Stimulated activated naive CD8-positive, alpha-beta T cell treated with anti-CD3 and anti-CD28 coated beads, Interleukin-15, amount 100 ng/mL, for 72 hours (primary cell): ENCODE results near the gene DPH2.

Source experiments
- ATAC-seq: fragments of 150-1000 bp; cut with Tn5 transposase; 2 replicates; pipeline ENCODE4 v1.10.0; 2021; ENCODE audit warnings: mild to moderate bottlenecking, moderate library complexity
- DNase-seq, 2 donors: peaks; one replicate each; pipeline ENCODE4 v3.0.0; 2021 to 2022
- H3K27ac Mint-ChIP-seq, 2 donors: one replicate each; pipeline ENCODE4 v1.8.0; 2022; ENCODE audit warnings: mild to moderate bottlenecking in 2 of 2, mixed read lengths in 2 of 2, moderate library complexity in 2 of 2
- H3K27me3 Mint-ChIP-seq: one replicate; pipeline ENCODE4 v1.8.0; 2022; ENCODE audit warnings: mixed read lengths
- H3K4me1 Mint-ChIP-seq: one replicate; pipeline ENCODE4 v1.8.0; 2022; ENCODE audit warnings: mild to moderate bottlenecking, mixed read lengths
- H3K4me3 Mint-ChIP-seq, 2 donors: one replicate each; pipeline ENCODE4 v1.8.0; 2022; ENCODE audit warnings: mild to moderate bottlenecking in 2 of 2, mixed read lengths in 2 of 2, moderate library complexity in 1 of 2
- H3K9me3 Mint-ChIP-seq, 2 donors: one replicate each; pipeline ENCODE4 v1.8.0; 2022; ENCODE audit warnings: mixed read lengths in 2 of 2

Gene DPH2

GRCh38 chr1:43953361-43953760 lies 16.4 kb upstream of the DPH2 start:
- H3K4me1 Mint-ChIP-seq, result peaks cover 31% of the 10 kb centered on the region
- ATAC-seq (no peak), DNase-seq (no peak)
- H3K27me3 Mint-ChIP-seq, result no peaks in the 10 kb centered on the region
- no peak overlapping the region for H3K27ac Mint-ChIP-seq
- H3K4me3 Mint-ChIP-seq, result no peak overlapping the region
- H3K9me3 Mint-ChIP-seq, result no peaks in the 10 kb centered on the region

DNA sequence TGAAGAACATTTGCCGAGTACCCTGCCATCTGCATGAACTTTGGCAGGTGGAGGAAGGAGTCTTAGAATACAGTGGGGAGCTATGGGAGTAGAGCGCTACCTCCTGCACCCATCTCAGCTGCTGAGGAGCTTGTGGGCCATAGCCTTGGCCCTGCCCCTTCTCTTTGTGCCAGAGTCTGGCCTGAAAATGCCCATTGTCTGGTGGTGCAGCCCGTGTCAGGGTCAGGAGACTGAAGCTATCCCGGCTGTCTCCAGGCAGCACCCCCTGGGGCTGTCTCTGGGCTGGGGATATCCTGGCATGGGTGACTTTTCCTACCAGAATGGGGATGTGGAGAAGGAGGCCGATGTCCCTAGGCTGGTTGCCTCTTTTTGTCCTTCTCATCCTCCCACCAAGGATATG lies 15.8 kb upstream of the DPH2 start:
- no peak overlapping the region for H3K27ac Mint-ChIP-seq
- no peaks in the 10 kb centered on the region for H3K9me3 Mint-ChIP-seq
- no peak overlapping the region for H3K4me3 Mint-ChIP-seq
- DNase-seq, result no peak
- H3K4me1 Mint-ChIP-seq, result peaks cover 24% of the 10 kb centered on the region
- no peak for ATAC-seq
- H3K27me3 Mint-ChIP-seq, result no peaks in the 10 kb centered on the region

DNA sequence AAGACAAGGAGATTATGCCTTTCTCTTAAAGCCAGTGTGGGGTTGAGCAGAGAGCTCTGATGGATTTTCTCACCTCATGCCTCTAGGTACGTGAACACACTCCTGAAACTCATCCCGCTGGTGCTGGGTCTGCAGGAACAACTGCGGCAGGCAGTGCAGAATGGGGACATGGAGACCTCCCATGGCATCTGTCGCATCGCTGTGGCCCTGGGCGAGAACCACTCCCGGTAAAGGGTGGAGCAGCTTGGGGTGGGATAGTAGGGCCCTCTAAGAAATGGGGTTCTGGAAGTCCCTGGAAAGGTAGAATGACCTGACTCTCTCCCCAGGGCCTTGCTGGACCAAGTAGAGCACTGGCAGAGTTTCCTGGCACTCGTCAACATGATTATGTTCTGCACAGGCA lies 13.6 kb upstream of the DPH2 start:
- Mint-ChIP-seq H3K27ac (no peak overlapping the region), H3K4me3 (no peak overlapping the region), H3K9me3 (no peaks in the 10 kb centered on the region), H3K27me3 (no peaks in the 10 kb centered on the region), H3K4me1 (peaks cover 3% of the 10 kb centered on the region)
- ATAC-seq (no peak), DNase-seq (no peak)

GRCh38 chr1:43957407-43958040 lies 12.3 kb upstream of the DPH2 start:
- no peak for DNase-seq
- Mint-ChIP-seq H3K9me3 (no peaks in the 10 kb centered on the region), H3K27ac (no peak overlapping the region), H3K27me3 (no peaks in the 10 kb centered on the region), H3K4me1 (no peaks in the 10 kb centered on the region), H3K4me3 (no peak overlapping the region)
- no peak for ATAC-seq

DNA sequence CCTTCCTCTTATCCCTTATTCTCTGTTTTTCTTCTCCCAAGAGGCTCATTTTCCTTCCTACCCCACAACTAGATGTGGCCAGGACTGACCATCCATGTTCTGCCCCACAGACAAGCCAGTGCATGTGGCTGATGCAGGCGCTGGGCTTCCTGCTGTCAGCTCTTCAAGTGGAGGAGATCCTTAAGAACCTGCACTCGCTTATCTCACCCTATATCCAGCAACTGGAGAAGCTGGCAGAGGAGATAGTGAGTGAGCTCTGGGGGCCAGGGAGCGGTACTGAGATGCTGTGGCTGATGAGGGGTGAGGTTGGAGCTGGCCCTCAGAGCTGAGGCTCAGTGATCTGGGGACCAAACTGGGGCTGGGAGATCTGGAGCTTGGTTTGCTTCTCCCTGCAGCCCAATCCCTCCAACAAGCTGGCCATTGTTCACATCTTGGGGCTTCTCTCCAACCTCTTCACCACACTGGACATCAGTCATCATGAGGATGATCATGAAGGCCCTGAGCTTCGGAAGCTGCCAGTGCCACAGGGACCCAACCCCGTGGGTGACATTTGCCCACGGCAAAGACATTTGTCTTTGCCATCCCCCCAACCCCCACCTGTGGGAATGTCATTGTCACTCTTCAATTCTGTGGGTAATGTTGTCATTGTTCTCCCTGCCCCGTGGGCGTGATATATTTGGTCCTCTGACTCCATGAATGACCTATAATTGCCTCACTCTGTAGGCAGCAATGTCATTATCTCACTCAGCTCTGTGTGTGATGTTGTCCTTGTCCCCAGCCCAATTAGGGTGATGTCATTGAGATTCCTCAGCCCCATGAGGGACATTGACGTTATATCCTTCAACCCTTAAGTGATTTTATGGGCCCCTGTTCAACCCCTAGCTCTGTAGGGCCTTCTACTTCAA lies 11.2 kb upstream of the DPH2 start:
- no peak for DNase-seq
- Mint-ChIP-seq H3K27ac (no peak overlapping the region), H3K4me1 (no peaks in the 10 kb centered on the region), H3K27me3 (no peaks in the 10 kb centered on the region), H3K4me3 (no peak overlapping the region), H3K9me3 (no peaks in the 10 kb centered on the region)
- ATAC-seq, result no peak

DNA sequence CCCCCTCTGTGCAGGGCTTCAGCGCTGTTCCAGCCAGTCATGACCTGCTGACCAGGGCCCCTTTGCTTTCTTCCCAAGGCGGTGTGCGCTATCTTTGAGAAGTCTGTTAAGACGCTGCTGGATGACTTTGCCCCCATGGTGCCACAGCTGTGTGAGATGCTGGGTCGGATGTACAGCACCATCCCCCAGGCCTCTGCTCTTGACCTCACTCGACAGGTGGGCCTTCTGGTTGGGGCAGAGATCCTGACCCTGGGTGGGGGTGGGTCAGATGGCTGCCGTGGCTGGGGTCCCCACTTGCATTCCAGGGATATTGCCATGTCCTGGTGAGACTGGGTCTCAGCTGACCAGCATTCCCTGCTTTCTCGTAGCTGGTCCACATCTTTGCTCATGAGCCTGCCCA lies 9.0 kb upstream of the DPH2 start:
- Mint-ChIP-seq H3K9me3 (no peaks in the 10 kb centered on the region), H3K4me1 (no peaks in the 10 kb centered on the region), H3K27ac (no peak overlapping the region), H3K27me3 (no peaks in the 10 kb centered on the region), H3K4me3 (no peak overlapping the region)
- no peak for DNase-seq
- ATAC-seq, result no peak

DNA sequence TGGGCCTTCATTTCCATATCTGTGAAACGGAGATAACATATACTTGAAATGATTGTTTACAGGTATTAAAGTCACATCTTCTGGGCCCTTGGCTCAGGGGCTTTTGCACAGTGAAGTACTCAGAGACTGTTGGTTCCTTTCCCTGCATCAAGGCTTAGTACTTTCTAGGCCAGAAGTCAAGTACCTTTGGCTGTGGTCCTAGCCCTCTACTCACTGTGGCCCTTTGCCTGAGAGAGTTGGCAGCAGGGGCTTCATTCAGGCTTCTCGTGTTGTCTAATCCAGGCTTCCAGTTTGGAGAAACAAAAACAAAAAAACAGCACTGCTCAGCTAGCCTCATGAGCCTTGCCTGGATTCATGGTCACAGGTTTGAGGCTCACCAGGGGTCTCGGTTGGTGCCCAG lies 8.1 kb upstream of the DPH2 start:
- no peak for ATAC-seq

GRCh38 chr1:43962324-43962723 lies 7.5 kb upstream of the DPH2 start:
- ATAC-seq (no peak), DNase-seq (no peak)
- H3K4me1 Mint-ChIP-seq, result no peaks in the 10 kb centered on the region
- H3K27me3 Mint-ChIP-seq, result no peaks in the 10 kb centered on the region
- H3K9me3 Mint-ChIP-seq, result no peaks in the 10 kb centered on the region
- H3K27ac Mint-ChIP-seq, result no peak overlapping the region
- H3K4me3 Mint-ChIP-seq, result no peak overlapping the region

More for the DNA sequence above, 8.1 kb upstream of the DPH2 start:
- Mint-ChIP-seq H3K9me3 (no peaks in the 10 kb centered on the region), H3K27me3 (no peaks in the 10 kb centered on the region), H3K27ac (no peak overlapping the region), H3K4me1 (no peaks in the 10 kb centered on the region), H3K4me3 (no peak overlapping the region)
- no peak for DNase-seq

- no peak overlapping the region for H3K4me3 Mint-ChIP-seq
- H3K9me3 Mint-ChIP-seq, result no peaks in the 10 kb centered on the region
- no peak overlapping the region for H3K27ac Mint-ChIP-seq
- H3K27me3 Mint-ChIP-seq, result no peaks in the 10 kb centered on the region
- ATAC-seq (no peak), DNase-seq (no peak)
- H3K4me1 Mint-ChIP-seq, result no peaks in the 10 kb centered on the region
Measured at GRCh38 chr1:43963006-43963405, 6.8 kb upstream of the DPH2 start.

DNA sequence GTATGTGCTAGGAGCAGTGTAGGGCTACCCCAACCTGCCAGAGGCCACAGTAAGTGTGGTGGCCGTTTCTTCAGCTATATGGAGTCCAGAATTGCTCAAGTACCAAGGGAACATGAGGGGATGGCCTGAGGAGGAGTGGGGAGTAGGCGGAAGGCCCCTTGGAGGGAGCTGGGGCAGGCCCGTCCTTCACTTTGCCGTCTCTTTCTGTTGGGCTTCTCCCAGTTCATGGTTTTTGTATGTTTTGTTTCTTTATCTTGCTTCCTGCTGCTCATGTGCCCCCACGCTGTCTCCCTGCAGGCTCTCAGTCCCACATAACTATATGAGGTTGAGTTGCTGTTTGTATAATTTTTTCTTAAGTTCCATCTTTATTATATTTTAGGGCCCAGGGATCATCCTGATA lies 5.9 kb upstream of the DPH2 start:
- Mint-ChIP-seq H3K27me3 (no peaks in the 10 kb centered on the region), H3K4me1 (no peaks in the 10 kb centered on the region), H3K9me3 (no peaks in the 10 kb centered on the region), H3K27ac (no peak overlapping the region), H3K4me3 (no peak overlapping the region)
- ATAC-seq (no peak), DNase-seq (no peak)

GRCh38 chr1:43965316-43965715 lies 4.5 kb upstream of the DPH2 start:
- Mint-ChIP-seq H3K9me3 (no peaks in the 10 kb centered on the region), H3K4me1 (peaks cover 12% of the 10 kb centered on the region), H3K27me3 (no peaks in the 10 kb centered on the region), H3K4me3 (no peak overlapping the region), H3K27ac (no peak overlapping the region)
- ATAC-seq, result no peak
- no peak for DNase-seq

DNA sequence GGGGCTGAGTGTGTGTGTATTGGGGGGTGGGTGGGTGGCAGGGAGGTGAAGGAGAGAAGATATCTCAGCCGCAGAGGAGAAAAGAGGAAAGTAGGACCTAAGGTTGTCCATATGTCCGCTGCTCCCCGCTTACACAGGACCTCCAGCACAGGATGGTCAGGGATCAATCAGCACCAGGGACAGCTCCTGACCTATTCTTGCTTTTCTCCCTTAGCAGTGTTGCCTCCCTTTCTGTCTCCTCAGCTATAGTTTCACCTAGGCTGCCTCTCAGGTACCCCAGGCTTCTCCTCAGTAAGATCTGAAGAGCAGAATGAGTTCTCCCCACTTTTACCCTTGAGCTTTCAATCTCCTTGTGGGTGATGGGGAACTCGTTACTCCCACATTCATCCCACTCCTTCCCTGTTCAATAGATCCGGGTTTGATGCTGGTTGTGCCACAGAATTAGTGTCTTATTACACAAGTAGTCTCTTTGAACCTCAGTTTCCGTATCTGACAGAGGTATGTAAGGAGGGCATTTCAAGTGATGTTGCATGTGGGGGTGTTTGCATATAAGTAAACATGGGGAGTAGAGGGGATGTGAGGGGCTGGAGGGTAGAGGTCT lies 1.4 kb upstream of the DPH2 start:
- Mint-ChIP-seq H3K4me1 (peaks cover 33% of the 10 kb centered on the region), H3K4me3 (no peak overlapping the region), H3K27me3 (no peaks in the 10 kb centered on the region), H3K27ac (no peak overlapping the region), H3K9me3 (no peaks in the 10 kb centered on the region)
- DNase-seq (no peak), ATAC-seq (no peak)

DNA sequence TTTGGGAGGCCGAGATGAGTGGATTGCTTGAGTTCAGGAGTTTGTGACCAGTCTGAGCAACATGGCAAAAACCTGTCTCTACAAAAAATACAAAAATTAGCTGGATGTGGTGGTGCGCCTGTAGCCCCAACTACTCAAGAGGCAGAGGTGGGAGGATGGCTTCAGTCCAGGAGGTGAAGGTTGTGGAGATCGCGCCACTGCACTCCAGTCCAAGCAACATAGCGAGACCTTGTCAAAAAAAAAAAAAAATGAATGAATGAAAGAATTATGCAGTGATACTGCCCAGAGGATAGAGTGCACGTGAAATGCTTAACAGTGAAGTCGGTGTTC lies 429 bp upstream of the DPH2 start:
- Mint-ChIP-seq H3K9me3 (no peaks in the 10 kb centered on the region), H3K4me3 (peak overlapping the region; percentile 89 to 98), H3K4me1 (peaks cover 42% of the 10 kb centered on the region), H3K27me3 (no peaks in the 10 kb centered on the region), H3K27ac (no peak overlapping the region)
- ATAC-seq (no peak), DNase-seq (no peak)

- Mint-ChIP-seq H3K9me3 (no peaks in the 10 kb centered on the region), H3K27ac (peak overlapping the region; percentile 86 to 93), H3K4me1 (peaks cover 43% of the 10 kb centered on the region), H3K4me3 (peak overlapping the region; percentile 89 to 98), H3K27me3 (no peaks in the 10 kb centered on the region)
- ATAC-seq (no peak), DNase-seq (no peak)
Measured at GRCh38 chr1:43970502-43970901, 692 bp downstream of the DPH2 start.

GRCh38 chr1:43970911-43971310 lies 1.1 kb downstream of the DPH2 start:
- no peaks in the 10 kb centered on the region for H3K9me3 Mint-ChIP-seq
- ATAC-seq, result no peak
- peaks cover 47% of the 10 kb centered on the region for H3K4me1 Mint-ChIP-seq
- H3K27ac Mint-ChIP-seq, result peak overlapping the region; percentile 40 to 90
- no peak for DNase-seq
- H3K4me3 Mint-ChIP-seq, result peak overlapping the region; percentile 89 to 98
- no peaks in the 10 kb centered on the region for H3K27me3 Mint-ChIP-seq

GRCh38 chr1:43971336-43971980 lies 1.6 kb downstream of the DPH2 start:
- Mint-ChIP-seq H3K4me1 (peaks cover 52% of the 10 kb centered on the region), H3K4me3 (peak overlapping the region; percentile 89 to 98), H3K27ac (no peak overlapping the region), H3K9me3 (no peaks in the 10 kb centered on the region), H3K27me3 (no peaks in the 10 kb centered on the region)
- no peak for ATAC-seq
- no peak for DNase-seq
